CD4-positive, CD25-positive, alpha-beta regulatory T cell (primary cell): ENCODE measurements around the gene SCUBE1. TPM values are rescaled to one million over a fixed set of nuclear protein-coding genes. Genes with fewer than 3 reads are reported as not detected.

Source experiments
- ATAC-seq, 2 donors: fragments of 150-1000 bp; cut with Tn5 transposase; one replicate each; pipeline ENCODE4 v1.10.0; 2021; ENCODE audit warnings: low read depth in 2 of 2, moderate number of reproducible peaks in 2 of 2, moderate library complexity in 1 of 2
- DNase-seq, 3 donors: peaks; one replicate each; pipeline versions ENCODE4 v3.0.0 to v3.0.0-alpha.2; 2012 to 2022; ENCODE audit warnings: mixed read lengths in 1 of 3
- H3K27ac ChIP-seq: one replicate; pipeline ENCODE4 v1.7.0; 2013; ENCODE audit warnings: mild to moderate bottlenecking, low read length; ENCODE audit not compliant: insufficient read depth, poor library complexity, severe bottlenecking
- H3K27me3 ChIP-seq: one replicate; pipeline ENCODE4 v1.7.0; 2013; ENCODE audit warnings: low read length; ENCODE audit not compliant: control insufficient read depth, insufficient read depth
- H3K36me3 ChIP-seq: one replicate; pipeline ENCODE4 v1.7.0; 2013; ENCODE audit warnings: mild to moderate bottlenecking, low read length, moderate library complexity; ENCODE audit not compliant: control insufficient read depth, insufficient read depth
- H3K4me1 ChIP-seq: 2 replicates; pipeline ENCODE4 v1.7.0; 2013; ENCODE audit warnings: mild to moderate bottlenecking, low read length; ENCODE audit not compliant: insufficient read depth, control insufficient read depth, poor library complexity, severe bottlenecking
- H3K4me3 ChIP-seq: one replicate; pipeline ENCODE4 v1.7.0; 2013; ENCODE audit warnings: low read depth, mild to moderate bottlenecking, low read length, moderate library complexity
- H3K9me3 ChIP-seq, 2 experiments: 1 replicate in 1 of 2; 2 replicates in 1 of 2; pipeline ENCODE4 v1.7.0; 2013; ENCODE audit warnings: low read length in 2 of 2, mild to moderate bottlenecking in 1 of 2, moderate library complexity in 1 of 2; ENCODE audit not compliant: control insufficient read depth in 2 of 2
- H3K27ac Mint-ChIP-seq, 3 donors: one replicate each; pipeline ENCODE4 v1.8.0; 2020 to 2022; ENCODE audit warnings: mild to moderate bottlenecking in 3 of 3, mixed read lengths in 3 of 3, moderate library complexity in 2 of 3
- H3K27me3 Mint-ChIP-seq: one replicate; pipeline ENCODE4 v1.8.0; 2022; ENCODE audit warnings: mild to moderate bottlenecking, mixed read lengths
- H3K36me3 Mint-ChIP-seq: one replicate; pipeline ENCODE4 v1.8.0; 2020; ENCODE audit warnings: mixed read lengths
- H3K4me1 Mint-ChIP-seq, 4 donors: one replicate each; pipeline ENCODE4 v1.8.0; 2020 to 2022; ENCODE audit warnings: mixed read lengths in 4 of 4, mild to moderate bottlenecking in 1 of 4
- H3K4me3 Mint-ChIP-seq, 4 donors: one replicate each; pipeline ENCODE4 v1.8.0; 2020 to 2022; ENCODE audit warnings: mild to moderate bottlenecking in 4 of 4, mixed read lengths in 4 of 4, moderate library complexity in 3 of 4
- H3K9me3 Mint-ChIP-seq, 7 donors: one replicate each; pipeline ENCODE4 v1.8.0; 2020 to 2022; ENCODE audit warnings: mixed read lengths in 7 of 7, mild to moderate bottlenecking in 3 of 7, moderate library complexity in 2 of 7
- polyA plus RNA-seq, 4 donors: library from polyadenylated mRNA; unstranded; fragments of 300-500 nt; fragmentation: Illumina TruSeq; gene quantifications; one replicate each; pipeline ENCODE4 v1.2.3, GENCODE V29; 2021
- total RNA-seq: library from RNA; stranded (reverse); gene quantifications from one replicate; pipeline ENCODE4 v1.2.3, GENCODE V29; 2022

SCUBE1 gene
- total and polyA plus RNA-seq, 5 donors from 2014 or later = 0.74 TPM; not detected in 4

GRCh38 chr22:43263645-43264514, 79.3 kb downstream of the SCUBE1 start:
- DNase-seq (peak; percentile 44 to 88 (median 59)), ATAC-seq (peak; percentile 91 to 92)
- Histone ChIP-seq H3K27ac (peak overlapping the region; percentile 59), H3K4me3 (peak overlapping the region; percentile 82), H3K4me1 (peaks cover 22% of the 10 kb centered on the region), H3K9me3 (no peaks in the 10 kb centered on the region), H3K36me3 (no peaks in the 10 kb centered on the region), H3K27me3 (no peaks in the 10 kb centered on the region)
- H3K4me1 Mint-ChIP-seq = peaks cover 7 to 24% (median 17%) of the 10 kb centered on the region in 4 donors
- H3K9me3 Mint-ChIP-seq = peaks cover 0 to 2% (median 0%) of the 10 kb centered on the region in 7 donors
- H3K27ac Mint-ChIP-seq = peak overlapping the region; percentile 66 to 85 (median 73)
- H3K27me3 Mint-ChIP-seq = no peaks in the 10 kb centered on the region
- no peaks in the 10 kb centered on the region for H3K36me3 Mint-ChIP-seq
- H3K4me3 Mint-ChIP-seq = peak overlapping the region; percentile 58 to 82 (median 70)

- no peak overlapping the region for H3K27ac ChIP-seq
- H3K36me3 Mint-ChIP-seq = no peaks in the 10 kb centered on the region
- H3K4me1 ChIP-seq = peaks cover 22% of the 10 kb centered on the region
- H3K27me3 Mint-ChIP-seq = no peaks in the 10 kb centered on the region
- DNase-seq (peak in 2 of 3 donors; percentile 22 to 68), ATAC-seq (peak; percentile 38 to 45)
- H3K4me3 Mint-ChIP-seq = peak overlapping the region; percentile 58 to 82 (median 70)
- peaks cover 7 to 24% (median 17%) of the 10 kb centered on the region in 4 donors for H3K4me1 Mint-ChIP-seq
- no peaks in the 10 kb centered on the region for H3K9me3 ChIP-seq
- H3K4me3 ChIP-seq = peak overlapping the region; percentile 82
- no peaks in the 10 kb centered on the region for H3K27me3 ChIP-seq
- peak overlapping the region; percentile 66 to 85 (median 73) for H3K27ac Mint-ChIP-seq
- peaks cover 0 to 2% (median 0%) of the 10 kb centered on the region in 7 donors for H3K9me3 Mint-ChIP-seq
- no peaks in the 10 kb centered on the region for H3K36me3 ChIP-seq
These were observed 80.1 kb downstream of the SCUBE1 start for GRCh38 chr22:43262990-43263644.

- peak overlapping the region in 1 of 3 donors; percentile 36 for H3K27ac Mint-ChIP-seq
- ATAC-seq = no peak
- Histone ChIP-seq H3K27ac (no peak overlapping the region), H3K4me1 (peaks cover 22% of the 10 kb centered on the region), H3K4me3 (no peak overlapping the region), H3K27me3 (no peaks in the 10 kb centered on the region), H3K9me3 (no peaks in the 10 kb centered on the region), H3K36me3 (no peaks in the 10 kb centered on the region)
- H3K4me3 Mint-ChIP-seq = no peak overlapping the region
- no peaks in the 10 kb centered on the region for H3K36me3 Mint-ChIP-seq
- peaks cover 0 to 2% (median 0%) of the 10 kb centered on the region in 7 donors for H3K9me3 Mint-ChIP-seq
- peaks cover 4% of the 10 kb centered on the region for H3K27me3 Mint-ChIP-seq
- peaks cover 15 to 37% (median 18%) of the 10 kb centered on the region in 4 donors for H3K4me1 Mint-ChIP-seq
- DNase-seq = no peak
These were observed 82.6 kb downstream of the SCUBE1 start for GRCh38 chr22:43260331-43261231.

- Mint-ChIP-seq H3K27ac (no peak overlapping the region), H3K27me3 (peaks cover 4% of the 10 kb centered on the region), H3K4me1 (peaks cover 2 to 17% (median 7%) of the 10 kb centered on the region in 4 donors), H3K9me3 (no peaks in the 10 kb centered on the region), H3K4me3 (no peak overlapping the region), H3K36me3 (no peaks in the 10 kb centered on the region)
- H3K4me1 ChIP-seq = peaks cover 1% of the 10 kb centered on the region
- H3K27me3 ChIP-seq = no peaks in the 10 kb centered on the region
- H3K36me3 ChIP-seq = no peaks in the 10 kb centered on the region
- no peaks in the 10 kb centered on the region for H3K9me3 ChIP-seq
- H3K27ac ChIP-seq = no peak overlapping the region
- DNase-seq (no peak), ATAC-seq (no peak)
- no peak overlapping the region for H3K4me3 ChIP-seq
These were observed 85.2 kb downstream of the SCUBE1 start for GRCh38 chr22:43257961-43258360.

GRCh38 chr22:43257549-43257948, 85.6 kb downstream of the SCUBE1 start:
- Mint-ChIP-seq H3K27me3 (peaks cover 4% of the 10 kb centered on the region), H3K4me3 (no peak overlapping the region), H3K4me1 (peaks cover under 1 to 14% (median 6%) of the 10 kb centered on the region in 4 donors), H3K36me3 (no peaks in the 10 kb centered on the region), H3K9me3 (no peaks in the 10 kb centered on the region), H3K27ac (no peak overlapping the region)
- Histone ChIP-seq H3K9me3 (no peaks in the 10 kb centered on the region), H3K27me3 (no peaks in the 10 kb centered on the region), H3K27ac (no peak overlapping the region), H3K36me3 (no peaks in the 10 kb centered on the region), H3K4me3 (no peak overlapping the region), H3K4me1 (no peaks in the 10 kb centered on the region)
- DNase-seq (no peak), ATAC-seq (no peak)

- Mint-ChIP-seq H3K36me3 (no peaks in the 10 kb centered on the region), H3K4me1 (peaks cover 0 to 12% (median 4%) of the 10 kb centered on the region in 4 donors), H3K27ac (peak overlapping the region in 1 of 3 donors; percentile 4), H3K4me3 (peak overlapping the region in 1 of 4 donors; percentile 60), H3K27me3 (peaks cover 4% of the 10 kb centered on the region), H3K9me3 (no peaks in the 10 kb centered on the region)
- Histone ChIP-seq H3K4me1 (no peaks in the 10 kb centered on the region), H3K36me3 (no peaks in the 10 kb centered on the region), H3K27ac (no peak overlapping the region), H3K4me3 (no peak overlapping the region), H3K27me3 (no peaks in the 10 kb centered on the region), H3K9me3 (no peaks in the 10 kb centered on the region)
- DNase-seq = peak in 1 of 3 donors; percentile 26
- ATAC-seq = no peak
These were observed 86.1 kb downstream of the SCUBE1 start for GRCh38 chr22:43256976-43257545.

- ATAC-seq (no peak), DNase-seq (no peak)
- H3K4me3 Mint-ChIP-seq = peak overlapping the region in 1 of 4 donors; percentile 60
- H3K27ac Mint-ChIP-seq = peak overlapping the region in 1 of 3 donors; percentile 4
- Histone ChIP-seq H3K27me3 (no peaks in the 10 kb centered on the region), H3K4me1 (no peaks in the 10 kb centered on the region), H3K36me3 (no peaks in the 10 kb centered on the region), H3K27ac (no peak overlapping the region), H3K4me3 (no peak overlapping the region), H3K9me3 (no peaks in the 10 kb centered on the region)
- H3K4me1 Mint-ChIP-seq = peaks cover 0 to 12% (median 4%) of the 10 kb centered on the region in 4 donors
- H3K9me3 Mint-ChIP-seq = no peaks in the 10 kb centered on the region
- H3K27me3 Mint-ChIP-seq = peaks cover 4% of the 10 kb centered on the region
- no peaks in the 10 kb centered on the region for H3K36me3 Mint-ChIP-seq
These were observed 86.6 kb downstream of the SCUBE1 start for GRCh38 chr22:43256569-43256968.
